Pancreas (tissue), 10 donors: Measurements from ENCODE around the gene SEPTIN1. TPM values are rescaled to one million over a fixed set of nuclear protein-coding genes. Genes with fewer than 3 reads are reported as not detected.

Experiments used
- ATAC-seq, 4 donors: fragments of 200-7000 bp; cut with Tn5 transposase; one replicate each; pipeline versions ENCODE4 v1.8.0 to v1.9.1; 2020; ENCODE audit warnings: mild to moderate bottlenecking in 4 of 4, moderate library complexity in 4 of 4
- DNase-seq, 6 donors: peaks; one replicate each; pipeline ENCODE4 v3.0.0-alpha.2; 2020
- FAIRE-seq: peaks from 2 replicates; lab custom pipeline; 2012; peaks lifted over from hg19 to GRCh38; lab: Jason Lieb, UNC
- H3K27ac ChIP-seq, 4 donors: fragments of 200-600 bp; sonication (generic); 1 replicate in 3 of 4; 2 replicates in 1 of 4; pipeline versions ENCODE4 v1.5.0 to v1.8.0; 2020
- H3K27me3 ChIP-seq, 4 donors: fragments of 200-600 bp; one replicate each; pipeline ENCODE4 v1.8.0; 2021
- H3K36me3 ChIP-seq, 3 donors: fragments of 200-600 bp; sonication (generic) in 1 of 3; one replicate each; pipeline versions ENCODE4 v1.5.0 to v1.8.0; 2020 to 2021
- H3K4me1 ChIP-seq, 3 donors: fragments of 200-600 bp; one replicate each; pipeline ENCODE4 v1.8.0; 2021
- H3K4me3 ChIP-seq, 4 donors: fragments of 200-600 bp; sonication (generic) in 2 of 4; one replicate each; pipeline versions ENCODE4 v1.5.0 to v1.8.0; 2020 to 2021
- H3K9me3 ChIP-seq, 4 donors: fragments of 200-600 bp; one replicate each; pipeline ENCODE4 v1.8.0; 2021
- WGBS, 2 donors: extraction: QIAGEN DNeasy Blood & Tissue Kit; methylation state at CpG; one replicate each; pipeline ENCODE4 v1.1.7; 2013; 5-methylcytosine and 5-hydroxymethylcytosine counted together
- intact Hi-C, 3 donors: fragments of 100-400 bp; cut with DNase I; formaldehyde crosslinking; loops; one replicate each; pipeline versions ENCODE4 v1.11.1 to v1.14.2; 2022
- polyA plus RNA-seq, 2 donors: library from polyadenylated mRNA; stranded (reverse); fragments of 200-250 nt; gene quantifications; one replicate each; pipeline ENCODE4 v1.2.3, GENCODE V29; 2013
- total RNA-seq, 6 donors: library from RNA; stranded (reverse); fragmentation: NEBNext Ultra II Directional in 4 of 6; extraction: Animal tissue kit (Norgen Biotek cat#: 25700) in 4 of 6; gene quantifications; one replicate each; pipeline versions ENCODE4 v1.2.1 to v1.2.4, GENCODE V29; 2021 to 2023
- TF ChIP-seq, protein P1 (sequence below), 4 donors: fragments of 200-600 bp; sonication (generic) in 3 of 4; IDR thresholded peaks; one replicate each; pipeline versions ENCODE4 v1.5.0 to v1.8.0; 2021; ENCODE audit warnings: antibody characterized with exemption in 4 of 4
- donor health status: healthy with polysubstance abuse.
- donor health status: DM: no; HTN: no; CAD: no; lungs with moderate emphysema.
- donor health status: DM: no; HTN: no; CAD: no.
- donor health status: control.
- donor health status: control.
- donor health status: Bipolar disorder and iron deficiency.
- donor health status: DM: yes; HTN: yes; CAD: no.
- donor health status: DM: no; HTN: no; CAD: no.
- donor health status: DM: no; HTN: no; CAD: no.
- donor health status: DM: yes; HTN: yes; CAD: no.

SEPTIN1 gene, protein sequence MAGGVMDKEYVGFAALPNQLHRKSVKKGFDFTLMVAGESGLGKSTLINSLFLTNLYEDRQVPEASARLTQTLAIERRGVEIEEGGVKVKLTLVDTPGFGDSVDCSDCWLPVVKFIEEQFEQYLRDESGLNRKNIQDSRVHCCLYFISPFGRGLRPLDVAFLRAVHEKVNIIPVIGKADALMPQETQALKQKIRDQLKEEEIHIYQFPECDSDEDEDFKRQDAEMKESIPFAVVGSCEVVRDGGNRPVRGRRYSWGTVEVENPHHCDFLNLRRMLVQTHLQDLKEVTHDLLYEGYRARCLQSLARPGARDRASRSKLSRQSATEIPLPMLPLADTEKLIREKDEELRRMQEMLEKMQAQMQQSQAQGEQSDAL
- 1 to 10 TPM in 5 of 6 donors, under 1 TPM in 1; 0.63 to 1.8 (median 1.2) TPM for total RNA-seq
- polyA plus RNA-seq, result 1 to 10 TPM; 2.1 to 3.3 TPM

DNA sequence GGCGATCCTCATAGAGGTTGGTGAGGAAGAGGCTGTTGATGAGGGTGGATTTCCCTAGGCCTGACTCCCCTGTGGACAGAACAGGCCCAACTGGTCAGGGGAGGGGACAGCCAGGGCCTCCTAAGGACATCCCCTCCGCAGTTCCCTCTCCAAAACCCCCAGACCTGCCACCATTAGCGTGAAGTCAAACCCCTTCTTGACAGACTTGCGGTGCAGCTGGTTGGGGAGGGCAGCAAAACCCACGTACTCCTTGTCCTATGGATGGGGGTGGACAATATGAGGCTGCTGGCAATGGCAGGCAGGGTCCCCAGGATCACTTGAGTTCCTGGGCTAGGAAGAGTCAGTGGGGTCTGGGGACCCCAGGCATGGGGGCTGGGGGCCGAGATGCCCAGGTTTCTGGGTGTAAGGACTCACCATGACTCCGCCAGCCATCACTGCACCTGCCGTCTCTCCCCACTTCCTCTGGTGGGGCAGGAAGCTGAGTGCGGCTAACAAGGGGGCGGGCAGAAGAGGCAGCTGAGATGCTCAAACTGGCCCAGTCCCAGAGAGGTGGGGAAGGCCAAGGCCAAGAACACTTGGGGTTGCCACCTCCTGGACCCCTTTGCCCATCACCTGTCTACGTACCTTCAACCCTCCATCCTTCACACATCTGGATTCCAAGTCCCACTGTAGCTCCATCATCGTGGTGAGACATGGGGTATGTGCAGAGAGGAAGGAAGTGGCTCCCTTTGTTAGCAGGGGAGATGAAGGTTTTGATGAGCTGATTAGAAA, at the start of gene SEPTIN1:
Gene SEPTIN1 (minus strand): TSS at position 451 of the 771 bp plus-strand sequence. CDS start 19 bp downstream, at position 432.
- no peak for DNase-seq
- no peak within 1 kb of the TSS for H3K4me3 ChIP-seq
- TF ChIP-seq, protein P1, sequence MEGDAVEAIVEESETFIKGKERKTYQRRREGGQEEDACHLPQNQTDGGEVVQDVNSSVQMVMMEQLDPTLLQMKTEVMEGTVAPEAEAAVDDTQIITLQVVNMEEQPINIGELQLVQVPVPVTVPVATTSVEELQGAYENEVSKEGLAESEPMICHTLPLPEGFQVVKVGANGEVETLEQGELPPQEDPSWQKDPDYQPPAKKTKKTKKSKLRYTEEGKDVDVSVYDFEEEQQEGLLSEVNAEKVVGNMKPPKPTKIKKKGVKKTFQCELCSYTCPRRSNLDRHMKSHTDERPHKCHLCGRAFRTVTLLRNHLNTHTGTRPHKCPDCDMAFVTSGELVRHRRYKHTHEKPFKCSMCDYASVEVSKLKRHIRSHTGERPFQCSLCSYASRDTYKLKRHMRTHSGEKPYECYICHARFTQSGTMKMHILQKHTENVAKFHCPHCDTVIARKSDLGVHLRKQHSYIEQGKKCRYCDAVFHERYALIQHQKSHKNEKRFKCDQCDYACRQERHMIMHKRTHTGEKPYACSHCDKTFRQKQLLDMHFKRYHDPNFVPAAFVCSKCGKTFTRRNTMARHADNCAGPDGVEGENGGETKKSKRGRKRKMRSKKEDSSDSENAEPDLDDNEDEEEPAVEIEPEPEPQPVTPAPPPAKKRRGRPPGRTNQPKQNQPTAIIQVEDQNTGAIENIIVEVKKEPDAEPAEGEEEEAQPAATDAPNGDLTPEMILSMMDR (IDR thresholded peaks at IDR 0.05), result no peak
- 59 to 62% methylated on average over 12 of the region's 12 CpGs for WGBS, 2 donors
- peaks cover 0 to 4% (median 0%) of the 10 kb centered on the region in 3 donors for H3K4me1 ChIP-seq
- no peaks in the 10 kb centered on the region for H3K36me3 ChIP-seq
- no peaks in the 10 kb centered on the region for H3K9me3 ChIP-seq
- H3K27ac ChIP-seq, result no peak within 1 kb of the TSS
- ATAC-seq, result no peak
- H3K27me3 ChIP-seq, result no peaks in the 10 kb centered on the region
- intact Hi-C loops, result no loop called here
- no peak for FAIRE-seq

DNA sequence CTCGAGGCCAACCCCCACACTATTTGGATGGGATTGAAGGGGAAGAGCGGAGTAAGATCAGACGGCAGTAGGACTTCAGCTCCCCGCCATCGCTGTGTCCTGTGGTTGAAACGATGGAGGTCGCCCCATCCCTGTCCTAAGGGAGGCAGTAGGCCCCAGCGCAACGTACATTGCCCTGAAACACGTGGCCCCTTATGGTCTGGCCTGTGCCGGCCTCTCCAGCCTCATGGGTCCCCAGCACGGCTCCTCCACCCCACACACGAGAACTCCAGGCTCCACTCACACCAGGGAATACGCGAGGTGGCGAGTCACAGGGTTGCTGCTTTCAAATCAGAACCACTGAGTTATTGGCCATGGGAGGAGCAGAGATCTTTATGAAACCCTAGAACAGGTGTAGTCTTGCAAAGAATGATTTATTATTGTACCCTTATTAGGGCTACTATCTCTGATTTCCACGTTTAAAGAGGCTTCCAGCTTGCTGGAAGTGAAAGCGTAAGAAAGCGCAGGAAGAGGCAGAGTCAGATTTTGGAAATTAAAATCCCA, 48.1 kb upstream of the SEPTIN1 start:
- intact Hi-C loops, result loop anchor here in 2 of 3 donors (5.0 kb wide), 2 partner anchors 92 to 97 kb away; partner anchors contain the start of gene ZNF768 (in 1 of the 2)
- ATAC-seq, result peak; percentile 1 to 8 (median 6)
- H3K4me3 ChIP-seq, result peak overlapping the region in 2 of 4 donors; percentile 69 to 71

DNA sequence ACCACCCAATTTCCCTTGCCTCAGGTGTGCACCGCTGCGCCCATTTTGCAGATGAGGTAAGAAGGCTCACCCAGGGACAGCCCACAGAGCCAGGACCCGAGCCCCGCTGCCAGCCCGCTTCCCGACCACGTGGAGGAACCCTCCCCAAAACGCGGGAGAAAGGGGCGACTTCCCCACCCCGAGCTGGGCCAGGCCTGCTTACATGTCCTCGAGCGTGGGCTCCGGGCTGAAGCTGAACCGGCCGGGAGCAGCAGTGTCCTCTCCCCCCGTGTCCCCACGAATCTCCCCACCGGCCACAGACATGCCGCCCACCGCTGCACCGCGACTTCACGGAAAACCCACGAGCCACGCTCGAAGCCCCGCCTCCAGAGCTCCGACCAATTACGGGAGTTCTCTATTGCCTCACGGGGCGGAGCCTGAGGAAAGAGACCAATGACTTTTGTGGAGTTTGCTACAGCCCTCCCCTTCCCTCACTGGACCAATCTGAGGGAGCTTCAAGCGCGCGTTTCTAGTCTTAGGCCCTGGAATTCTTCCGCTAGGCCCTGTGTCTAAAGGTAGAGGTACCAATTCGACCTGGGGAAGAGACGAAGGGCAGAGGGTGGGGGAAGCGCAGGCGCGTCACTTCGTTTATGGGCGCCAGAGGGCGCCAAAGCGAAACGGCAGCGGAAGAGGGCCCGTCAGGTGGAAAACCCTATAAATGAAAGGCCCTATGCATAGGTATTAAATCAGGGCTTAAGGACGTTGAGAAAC, 47.5 kb upstream of the SEPTIN1 start, which contains the start of gene DCTPP1:
Gene DCTPP1 (minus strand): TSS at position 353 of the 750 bp plus-strand sequence. CDS start 50 bp downstream, at position 303.
- ATAC-seq (peak; percentile 97 to 99 (median 98)), DNase-seq (peak; percentile 92 to 97 (median 96)), FAIRE-seq (peak; percentile 88)
- Histone ChIP-seq H3K36me3 (peaks cover 0 to 8% (median 0%) of the 10 kb centered on the region in 3 donors), H3K4me3 (peak within 1 kb of the TSS; percentile 66 to 71 (median 68)), H3K27ac (peak within 1 kb of the TSS; percentile 8 to 74 (median 36)), H3K27me3 (no peaks in the 10 kb centered on the region), H3K9me3 (no peaks in the 10 kb centered on the region), H3K4me1 (peaks cover 0 to 6% (median 0%) of the 10 kb centered on the region in 3 donors)
- intact Hi-C loops, result loop anchor here in 2 of 3 donors (5.0 kb wide), 2 partner anchors 92 to 97 kb away; partner anchors contain the start of gene ZNF768 (in 1 of the 2)
- 0% methylated on average over 49 of the region's 49 CpGs for WGBS, 2 donors
- TF ChIP-seq, protein P1 (IDR thresholded peaks at IDR 0.05), result peak; percentile 68 to 87 (median 81)

More for the DNA sequence above, 48.1 kb upstream of the SEPTIN1 start:
- WGBS, 2 donors, result 55 to 56% methylated on average over 19 of the region's 19 CpGs
- Histone ChIP-seq H3K27ac (peak overlapping the region; percentile 8 to 74 (median 36)), H3K9me3 (no peaks in the 10 kb centered on the region), H3K27me3 (no peaks in the 10 kb centered on the region), H3K36me3 (peaks cover 0 to 8% (median 0%) of the 10 kb centered on the region in 3 donors), H3K4me1 (peaks cover 0 to 6% (median 0%) of the 10 kb centered on the region in 3 donors)
- DNase-seq (peak in 2 of 6 donors; percentile 58 to 61), FAIRE-seq (no peak)
- TF ChIP-seq, protein P1 (IDR thresholded peaks at IDR 0.05), result peak in 1 of 4 donors; percentile 17

DNA sequence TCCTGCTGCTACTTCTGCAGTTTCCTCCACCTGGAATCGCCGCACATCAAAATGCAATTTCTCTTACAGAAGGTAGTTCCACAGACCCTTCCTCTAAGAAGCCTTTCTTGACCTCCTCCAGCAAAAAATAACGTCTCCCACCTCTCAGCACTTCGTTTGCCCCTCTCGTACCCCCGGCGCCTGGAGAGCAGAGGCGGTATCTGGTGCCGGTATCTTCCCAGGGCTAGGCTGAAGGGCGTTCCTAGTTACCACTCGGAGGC, 47.0 kb upstream of the SEPTIN1 start:
- intact Hi-C loops, result no loop called here
- no peak for DNase-seq
- peak in 1 of 4 donors; percentile 37 for ATAC-seq
- 0 to 2% methylated on average over 11 of the region's 11 CpGs for WGBS, 2 donors
- H3K36me3 ChIP-seq, result peaks cover 0 to 9% (median 0%) of the 10 kb centered on the region in 3 donors
- H3K9me3 ChIP-seq, result no peaks in the 10 kb centered on the region
- no peak for FAIRE-seq
- peak overlapping the region; percentile 66 to 71 (median 68) for H3K4me3 ChIP-seq
- H3K4me1 ChIP-seq, result peaks cover 0 to 6% (median 0%) of the 10 kb centered on the region in 3 donors
- TF ChIP-seq, protein P1 (IDR thresholded peaks at IDR 0.05), result no peak
- H3K27me3 ChIP-seq, result no peaks in the 10 kb centered on the region
- peak overlapping the region; percentile 7 to 74 (median 32) for H3K27ac ChIP-seq
